Activated T-helper 1 cell treated with anti-CD3 and anti-CD28 coated beads, Interleukin-2, amount 50 U/mL, for 16 hours (primary cell): ENCODE results near the gene STH.
A peak's percentile ranks its signal among the peaks of the same experiment; 100 is the strongest.

ENCODE experiments used
- DNase-seq, 2 donors: peaks; one replicate each; pipeline ENCODE4 v3.0.0-alpha.2; 2020; ENCODE audit warnings: low read depth in 1 of 2, low spot score in 1 of 2

The STH gene

DNA sequence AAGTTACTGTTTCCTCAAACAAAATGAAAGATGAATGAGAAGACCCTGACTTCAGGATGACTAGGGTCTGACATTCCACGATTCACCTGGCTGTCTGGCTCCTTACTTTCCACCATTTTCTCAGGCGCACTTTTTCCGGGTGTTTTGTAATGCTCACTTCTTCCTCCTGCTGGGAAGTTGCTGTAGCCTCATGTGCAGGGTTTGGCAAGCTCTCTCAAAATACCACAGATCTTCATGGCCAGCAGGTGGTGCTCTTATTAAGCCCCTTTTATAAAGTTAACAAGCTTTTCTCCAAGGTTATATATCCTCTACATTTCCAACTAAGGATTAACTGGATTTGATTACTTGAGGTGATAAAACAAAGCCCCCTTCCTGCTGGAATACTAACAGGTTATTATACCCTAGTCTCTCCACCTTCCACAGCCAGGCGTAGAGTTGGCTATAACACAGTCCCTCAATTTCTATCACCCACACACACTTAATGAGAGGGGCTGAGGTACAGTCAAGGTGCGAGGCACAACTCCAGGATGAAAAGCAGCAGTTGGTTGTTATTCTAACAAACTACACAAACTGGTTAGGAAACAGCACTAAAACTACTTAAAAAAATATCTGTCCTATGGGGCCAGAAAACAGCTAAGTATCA lies 45.4 kb downstream of the STH start:
- DNase-seq = peak in 1 of 2 donors; percentile 20

DNA sequence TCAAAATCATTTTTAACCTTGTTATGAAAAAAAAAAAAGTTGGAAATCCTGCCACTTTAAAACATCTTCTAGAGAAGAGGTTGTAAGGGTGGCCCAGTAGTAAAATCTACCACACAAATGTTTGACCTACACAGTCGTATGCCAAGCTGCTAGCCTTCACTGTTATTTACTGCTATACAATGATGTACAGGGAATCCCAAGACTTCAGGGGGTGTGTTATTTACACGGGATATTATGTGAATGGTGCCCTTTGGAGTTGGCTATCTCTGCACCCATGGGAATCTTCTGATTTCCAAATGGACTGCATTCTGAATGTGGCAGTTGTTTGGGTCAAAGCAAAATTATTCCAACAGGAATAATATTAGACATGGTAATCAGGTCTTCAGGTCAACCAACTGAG lies 45.9 kb downstream of the STH start:
- no peak for DNase-seq

GRCh38 chr17:46045639-46046038 lies 46.6 kb downstream of the STH start:
- DNase-seq = no peak

- no peak for DNase-seq
Measured at GRCh38 chr17:46046957-46047356, 47.9 kb downstream of the STH start.

- no peak for DNase-seq
Measured at GRCh38 chr17:46047398-46047797, 48.3 kb downstream of the STH start.

DNA sequence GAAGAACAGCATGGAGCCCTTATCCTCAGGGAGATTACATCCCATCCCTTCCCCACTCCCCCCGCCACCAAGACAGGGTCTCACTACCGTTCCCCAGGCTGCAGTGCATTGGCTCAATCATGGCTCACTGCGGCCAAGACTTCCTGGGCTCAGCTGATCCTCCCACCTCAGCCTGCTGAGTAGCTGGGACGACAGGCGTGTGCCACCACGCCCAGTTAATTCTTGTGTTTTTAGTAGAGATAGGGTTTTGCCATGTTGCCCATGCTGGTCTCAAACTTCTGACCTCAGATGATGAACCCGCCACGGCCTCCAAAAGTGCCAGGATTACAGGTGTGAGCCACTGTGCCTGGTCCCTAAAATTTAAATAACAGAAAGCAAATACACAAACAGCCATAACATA lies 48.8 kb downstream of the STH start:
- no peak for DNase-seq
